ENCODE data around the gene GTF2H1.

The GTF2H1 gene

DNA sequence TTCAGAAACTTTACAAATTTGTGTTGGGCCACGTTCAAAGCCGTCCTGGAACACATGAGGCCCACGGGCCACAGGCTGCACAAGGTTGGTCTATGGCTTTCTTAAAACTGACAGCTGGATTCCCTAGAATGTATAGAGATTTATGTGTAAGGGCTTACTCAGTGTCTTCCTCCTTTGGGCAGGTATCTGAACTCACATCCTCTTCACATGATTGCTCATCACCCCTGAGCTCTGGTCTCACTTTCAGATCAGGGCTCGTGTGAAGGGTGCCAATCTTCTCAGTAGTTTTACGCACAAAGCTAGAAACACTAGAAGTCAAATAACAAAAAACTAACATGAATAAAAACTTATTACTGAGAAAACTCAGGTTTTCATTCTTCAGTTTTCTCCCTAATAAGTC lies 27.5 kb upstream of the GTF2H1 start:
- TF ChIP-seq, protein P1, sequence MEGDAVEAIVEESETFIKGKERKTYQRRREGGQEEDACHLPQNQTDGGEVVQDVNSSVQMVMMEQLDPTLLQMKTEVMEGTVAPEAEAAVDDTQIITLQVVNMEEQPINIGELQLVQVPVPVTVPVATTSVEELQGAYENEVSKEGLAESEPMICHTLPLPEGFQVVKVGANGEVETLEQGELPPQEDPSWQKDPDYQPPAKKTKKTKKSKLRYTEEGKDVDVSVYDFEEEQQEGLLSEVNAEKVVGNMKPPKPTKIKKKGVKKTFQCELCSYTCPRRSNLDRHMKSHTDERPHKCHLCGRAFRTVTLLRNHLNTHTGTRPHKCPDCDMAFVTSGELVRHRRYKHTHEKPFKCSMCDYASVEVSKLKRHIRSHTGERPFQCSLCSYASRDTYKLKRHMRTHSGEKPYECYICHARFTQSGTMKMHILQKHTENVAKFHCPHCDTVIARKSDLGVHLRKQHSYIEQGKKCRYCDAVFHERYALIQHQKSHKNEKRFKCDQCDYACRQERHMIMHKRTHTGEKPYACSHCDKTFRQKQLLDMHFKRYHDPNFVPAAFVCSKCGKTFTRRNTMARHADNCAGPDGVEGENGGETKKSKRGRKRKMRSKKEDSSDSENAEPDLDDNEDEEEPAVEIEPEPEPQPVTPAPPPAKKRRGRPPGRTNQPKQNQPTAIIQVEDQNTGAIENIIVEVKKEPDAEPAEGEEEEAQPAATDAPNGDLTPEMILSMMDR (conservative IDR thresholded peaks at IDR 0.05; ENCODE audit: low read length), result no peak
- DNase-seq (ENCODE audit: low read depth), result no peak
- no peak overlapping the region for H3K4me3 ChIP-seq (ENCODE audit: low read length)

DNA sequence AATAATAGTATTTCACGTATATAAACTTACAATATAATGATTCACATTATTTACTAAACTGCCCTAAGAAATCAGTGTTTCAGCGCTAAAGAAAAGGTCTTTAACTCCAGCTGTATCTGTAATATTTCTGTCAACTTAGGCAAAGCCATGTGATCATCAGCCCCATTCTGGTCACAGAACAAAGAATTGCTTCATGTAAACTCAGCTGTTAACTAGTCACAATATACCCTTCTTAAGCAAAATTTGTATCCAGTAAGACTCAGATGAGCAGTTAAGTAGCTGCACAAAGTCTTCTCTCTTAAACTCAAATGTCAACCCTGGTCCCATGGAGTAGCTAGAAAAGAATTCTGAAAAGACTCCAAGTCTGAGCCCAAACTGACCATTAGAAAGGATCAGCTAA lies 27.1 kb upstream of the GTF2H1 start:
- DNase-seq (ENCODE audit: low read depth), result no peak
- no peak overlapping the region for H3K4me3 ChIP-seq (ENCODE audit: low read length)

DNA sequence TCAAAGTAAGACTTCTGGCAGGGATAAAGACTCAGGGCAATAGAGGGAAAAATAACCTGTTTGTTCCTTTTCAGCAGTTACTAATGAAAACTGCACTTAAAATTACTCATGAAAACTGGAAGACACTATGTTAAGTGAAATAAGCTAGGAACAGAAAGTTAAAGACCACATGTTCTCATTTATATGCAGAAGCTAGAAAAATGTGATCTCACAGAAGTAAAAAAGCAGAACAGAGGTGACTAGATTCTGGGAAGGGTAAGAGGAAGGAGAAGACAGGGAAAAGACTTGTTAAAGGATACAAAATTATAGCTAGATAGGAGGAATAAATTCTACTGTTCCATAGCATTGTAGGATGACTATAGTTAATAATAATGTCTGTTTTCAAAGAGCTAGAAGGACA lies 22.6 kb upstream of the GTF2H1 start:
- no peak overlapping the region for H3K4me3 ChIP-seq (ENCODE audit: low read length)
- TF ChIP-seq, protein P1 (conservative IDR thresholded peaks at IDR 0.05; ENCODE audit: low read length), result no peak
- no peak for DNase-seq (ENCODE audit: low read depth)

More for the DNA sequence above, 27.1 kb upstream of the GTF2H1 start:
- TF ChIP-seq, protein P1 (conservative IDR thresholded peaks at IDR 0.05; ENCODE audit: low read length), result no peak

DNA sequence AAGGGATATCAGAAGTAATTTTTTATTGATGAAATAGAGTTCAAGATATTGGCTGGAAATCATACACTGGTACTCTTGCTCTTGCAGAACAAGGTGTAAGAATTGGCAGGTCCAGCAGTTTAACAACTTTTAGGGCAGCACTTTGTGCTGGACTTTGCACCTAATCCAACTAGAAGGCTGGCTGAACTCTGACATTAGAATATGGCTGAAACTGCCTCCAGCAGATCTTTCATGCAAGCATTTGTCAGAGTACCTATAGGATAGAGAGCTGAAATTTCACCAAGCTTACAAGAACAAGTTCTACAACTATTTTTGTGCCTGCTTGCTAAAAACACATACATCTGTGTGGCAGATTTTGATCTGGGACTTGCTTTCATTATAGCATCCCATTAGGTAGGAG lies 17.6 kb upstream of the GTF2H1 start:
- H3K4me3 ChIP-seq (ENCODE audit: low read length), result no peak overlapping the region
- no peak for DNase-seq (ENCODE audit: low read depth)
- TF ChIP-seq, protein P1 (conservative IDR thresholded peaks at IDR 0.05; ENCODE audit: low read length), result no peak

DNA sequence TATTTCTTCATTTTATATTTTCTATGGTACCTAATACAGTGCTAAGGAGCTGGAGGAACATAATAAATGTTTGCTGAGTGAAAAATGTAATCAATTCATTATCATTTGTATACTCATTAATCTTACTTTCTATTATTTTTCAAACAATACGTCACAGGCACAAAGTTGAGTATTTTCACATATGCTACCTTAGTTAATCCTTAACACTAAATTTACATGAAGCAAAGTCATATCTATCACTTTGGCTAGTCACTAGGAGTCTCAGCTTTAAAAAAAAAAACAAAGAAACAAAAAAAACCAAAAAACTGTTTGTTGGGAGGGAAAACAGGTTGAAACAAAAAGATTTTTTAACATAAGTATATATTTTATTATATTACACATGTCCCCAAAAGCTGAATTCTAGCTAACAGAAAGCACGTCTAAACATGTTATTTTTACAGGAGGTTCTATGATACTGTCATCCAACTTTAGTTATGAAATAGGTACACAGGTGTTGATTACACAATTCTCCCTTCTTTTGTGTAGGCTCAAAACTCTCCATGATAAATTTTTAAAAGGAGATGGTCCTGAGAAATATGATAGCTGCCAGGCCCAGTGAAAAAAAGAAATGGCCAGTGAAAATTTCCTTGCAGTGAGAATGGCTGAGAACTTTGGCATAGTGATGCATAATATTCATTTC lies 14.8 kb upstream of the GTF2H1 start:
- TF ChIP-seq, protein P1 (conservative IDR thresholded peaks at IDR 0.05; ENCODE audit: low read length), result no peak
- DNase-seq (ENCODE audit: low read depth), result no peak
- no peak overlapping the region for H3K4me3 ChIP-seq (ENCODE audit: low read length)

DNA sequence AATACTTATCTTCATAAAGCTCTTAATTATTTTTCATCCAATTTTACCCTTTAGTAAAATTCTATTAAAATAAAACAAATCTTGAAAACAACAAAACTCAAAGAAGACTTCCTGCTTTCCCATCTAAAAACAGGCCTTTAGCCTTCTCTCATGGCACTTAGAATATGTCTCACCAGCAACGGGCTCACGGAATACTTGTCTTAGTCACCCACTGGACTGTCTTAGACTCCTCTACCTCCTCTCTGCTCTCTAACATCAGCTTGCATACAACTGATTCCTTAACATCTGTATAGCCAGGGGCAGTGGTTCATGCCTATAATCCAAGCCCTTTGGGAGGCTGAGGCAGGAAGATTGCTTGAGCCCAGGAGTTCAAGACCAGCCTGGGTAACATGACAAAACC lies 14.1 kb upstream of the GTF2H1 start:
- DNase-seq (ENCODE audit: low read depth), result no peak
- H3K4me3 ChIP-seq (ENCODE audit: low read length), result no peak overlapping the region
- TF ChIP-seq, protein P1 (conservative IDR thresholded peaks at IDR 0.05; ENCODE audit: low read length), result no peak

DNA sequence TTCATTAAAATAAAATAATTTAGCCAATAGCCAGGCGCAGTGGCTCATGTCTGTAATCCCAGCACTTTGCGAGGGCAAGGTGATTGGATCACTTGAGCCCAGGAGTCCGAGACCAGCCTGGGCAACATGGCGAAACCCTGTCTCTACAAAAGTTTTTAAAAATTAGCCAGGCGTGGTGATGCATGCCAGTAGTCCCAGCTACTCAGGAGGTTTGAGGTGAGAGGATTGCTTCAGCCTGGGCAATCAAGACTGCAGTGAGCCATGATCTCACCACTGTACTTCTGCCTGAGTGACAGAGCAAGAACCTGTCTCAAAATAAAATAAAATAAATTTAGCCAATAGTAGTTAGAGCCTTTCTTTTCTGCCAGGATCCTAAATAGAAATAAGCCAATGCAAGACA lies 12.7 kb upstream of the GTF2H1 start:
- TF ChIP-seq, protein P1 (conservative IDR thresholded peaks at IDR 0.05; ENCODE audit: low read length), result no peak
- no peak overlapping the region for H3K4me3 ChIP-seq (ENCODE audit: low read length)
- DNase-seq (ENCODE audit: low read depth), result no peak
